Breast epithelium (tissue), 3 donors: ENCODE measurements around the gene FAM107A.
A peak's percentile ranks its signal among the peaks of the same experiment; 100 is the strongest.

Source experiments
- CTCF ChIP-seq, 3 donors: fragments of 450-650 bp; IDR thresholded peaks; one replicate each; pipeline ENCODE4 v1.5.1; 2016 to 2017; ENCODE audit warnings: antibody characterized with exemption in 3 of 3, mild to moderate bottlenecking in 3 of 3, moderate library complexity in 3 of 3
- POLR2A ChIP-seq: fragments of 450-650 bp; IDR thresholded peaks from one replicate; pipeline ENCODE4 v1.6.1; 2016; ENCODE audit warnings: antibody characterized with exemption, mild to moderate bottlenecking, moderate library complexity
- POLR2AphosphoS5 ChIP-seq, 3 donors: sonication (generic); formaldehyde crosslinking; IDR thresholded peaks; one replicate each; pipeline ENCODE4 v1.6.1; 2017; ENCODE audit warnings: antibody characterized with exemption in 3 of 3

- no peak for TF ChIP-seq CTCF (IDR thresholded peaks at IDR 0.05)
- no peak for TF ChIP-seq POLR2A
- TF ChIP-seq POLR2AphosphoS5 (IDR thresholded peaks at IDR 0.05), result peak in 1 of 3 donors; percentile 48
Observed at GRCh38 chr3:58617338-58617761, 40.2 kb upstream of the FAM107A start.
